ENCODE measurements around the gene ASAP2.

Gene ASAP2

DNA sequence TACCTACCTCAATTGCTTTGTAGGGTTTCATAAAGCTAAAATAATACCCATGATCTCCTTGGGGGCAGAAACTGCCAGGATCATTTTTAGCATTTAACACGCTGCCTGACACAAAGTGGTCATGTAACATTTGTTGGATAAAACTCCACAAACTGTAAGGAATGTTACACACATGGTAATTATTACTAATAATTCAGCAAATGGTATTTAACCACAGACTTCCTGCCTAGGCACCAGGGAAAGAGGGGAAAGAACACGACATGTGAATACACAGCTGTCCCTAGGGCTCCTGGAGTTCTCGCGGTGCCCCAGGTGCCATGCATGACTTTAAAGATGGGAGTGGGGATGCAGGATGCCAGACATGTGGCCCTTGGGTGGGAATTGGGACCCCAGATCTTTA is 43.5 kb downstream of the ASAP2 start:
- no peak overlapping the region for H3K9ac ChIP-seq (ENCODE audit: low read depth, low read length)
- H3K27ac ChIP-seq (ENCODE audit: low read length): no peak overlapping the region
- no peaks in the 10 kb centered on the region for H3K27me3 ChIP-seq (ENCODE audit: insufficient read depth, low read length)
- H3K4me1 ChIP-seq (ENCODE audit: insufficient read depth, low read length): peaks cover 7% of the 10 kb centered on the region; the same call in 1 of the 2 replicates
- no peak overlapping the region for H3K4me3 ChIP-seq (ENCODE audit: low read length)
- no peaks in the 10 kb centered on the region for H3K9me3 ChIP-seq (ENCODE audit: insufficient read depth, low read depth, low read length)
- H3K36me3 ChIP-seq (ENCODE audit: insufficient read depth, low read depth, low read length): no peaks in the 10 kb centered on the region

DNA sequence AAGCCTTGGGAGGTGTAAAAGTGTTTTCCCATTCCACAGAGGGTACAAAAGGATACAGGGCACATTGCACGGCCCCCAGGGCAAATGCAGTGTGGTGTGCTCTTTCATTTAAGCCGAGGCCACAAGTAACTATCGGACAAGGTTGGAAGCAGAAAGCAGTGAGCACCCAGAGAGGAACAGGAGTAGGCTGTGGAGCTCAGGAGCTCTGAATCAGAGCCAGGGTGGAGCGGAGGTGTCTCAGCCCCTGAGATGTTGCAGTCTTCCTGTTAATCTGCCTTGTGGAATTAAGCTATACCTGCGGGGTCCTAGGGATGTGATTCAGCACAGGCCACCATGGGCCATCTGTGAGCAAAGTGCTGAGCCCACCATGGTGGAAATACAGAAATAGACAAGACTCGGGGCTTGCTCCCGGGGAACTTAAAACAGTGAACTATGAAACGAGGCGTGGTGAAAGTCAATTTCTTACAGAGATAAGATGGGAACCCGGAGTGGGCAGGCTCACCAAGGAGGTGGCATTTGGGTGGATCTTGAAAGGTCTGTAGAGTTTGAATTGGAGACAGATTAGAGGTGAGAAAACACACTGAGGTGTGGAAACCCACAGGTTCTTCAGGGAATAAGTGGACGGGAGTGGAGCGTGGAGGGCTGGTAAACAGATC is 44.0 kb downstream of the ASAP2 start:
- peaks cover 2% of the 10 kb centered on the region; the same call in 1 of the 2 replicates for H3K4me1 ChIP-seq (ENCODE audit: insufficient read depth, low read length)

DNA sequence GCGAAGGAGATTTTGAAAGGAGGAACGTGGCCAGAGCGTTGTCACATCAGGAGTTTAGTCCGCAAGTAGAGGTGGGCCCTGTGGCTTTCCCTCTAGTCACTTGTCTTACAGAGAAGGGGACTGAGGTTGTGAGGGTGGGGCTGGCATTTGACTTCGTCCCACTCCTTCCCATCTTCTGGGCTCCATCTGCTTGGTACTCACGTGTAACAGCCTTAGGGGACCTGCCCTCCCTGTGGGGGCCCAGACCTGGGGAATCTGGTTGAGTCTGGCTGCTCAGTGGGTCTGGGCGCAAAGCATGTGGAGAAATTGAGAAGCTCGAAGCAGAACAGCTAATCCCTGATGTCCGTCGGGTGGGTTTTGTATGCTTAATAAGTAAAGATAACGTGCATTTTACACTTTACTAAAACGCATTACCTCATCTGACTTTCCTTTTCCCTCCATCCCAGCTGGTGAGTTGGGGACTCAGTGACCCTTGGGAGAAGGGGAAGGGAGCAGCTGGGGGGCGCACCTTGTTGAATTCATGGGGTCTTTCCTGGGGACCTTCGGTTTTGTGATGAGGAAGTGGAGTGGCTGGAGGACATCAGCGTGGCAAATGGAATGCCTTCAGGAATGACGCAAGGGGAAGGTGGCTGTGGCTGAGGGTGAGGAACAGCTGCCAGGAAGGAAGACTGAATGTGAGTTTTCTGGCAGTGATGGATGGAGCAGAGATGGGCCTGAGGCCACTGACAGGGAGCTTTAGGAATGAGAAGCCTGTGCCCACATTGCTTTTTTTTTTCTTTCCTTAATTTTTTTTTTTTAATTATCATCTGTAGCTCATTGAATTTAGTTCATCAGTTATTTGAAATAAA is 44.8 kb downstream of the ASAP2 start:
- H3K4me3 ChIP-seq (ENCODE audit: low read length): no peak overlapping the region
- no peak overlapping the region for H3K27ac ChIP-seq (ENCODE audit: low read length)

More for the DNA sequence above, 44.0 kb downstream of the ASAP2 start:
- Histone ChIP-seq H3K9me3 (ENCODE audit: insufficient read depth, low read depth, low read length) (no peaks in the 10 kb centered on the region), H3K27ac (ENCODE audit: low read length) (no peak overlapping the region), H3K4me3 (ENCODE audit: low read length) (no peak overlapping the region), H3K9ac (ENCODE audit: low read depth, low read length) (no peak overlapping the region), H3K36me3 (ENCODE audit: insufficient read depth, low read depth, low read length) (no peaks in the 10 kb centered on the region), H3K27me3 (ENCODE audit: insufficient read depth, low read length) (no peaks in the 10 kb centered on the region)

DNA sequence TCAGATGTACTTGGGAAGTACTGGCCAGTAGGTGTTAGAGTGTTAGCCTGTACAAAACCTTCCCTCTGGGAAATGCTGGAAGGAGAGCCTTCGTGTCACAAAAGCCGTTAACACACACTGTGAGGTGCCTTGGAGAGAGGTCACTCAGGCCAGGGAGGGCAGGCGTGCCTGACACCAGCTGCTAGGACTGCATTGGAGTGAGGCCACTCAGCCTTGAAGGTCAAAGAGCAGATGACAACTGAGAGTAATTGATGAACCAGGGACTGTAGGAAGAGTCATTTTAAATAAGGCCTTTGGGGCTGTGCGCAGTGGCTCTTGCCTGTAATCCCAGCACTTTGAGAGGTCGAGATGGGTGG is 45.4 kb downstream of the ASAP2 start:
- H3K27ac ChIP-seq (ENCODE audit: low read length): no peak overlapping the region
- H3K27me3 ChIP-seq (ENCODE audit: insufficient read depth, low read length): no peaks in the 10 kb centered on the region
- H3K4me1 ChIP-seq (ENCODE audit: insufficient read depth, low read length): no peaks in the 10 kb centered on the region; the same call in 1 of the 2 replicates
- H3K9me3 ChIP-seq (ENCODE audit: insufficient read depth, low read depth, low read length): no peaks in the 10 kb centered on the region
- H3K4me3 ChIP-seq (ENCODE audit: low read length): no peak overlapping the region
- no peak overlapping the region for H3K9ac ChIP-seq (ENCODE audit: low read depth, low read length)
- H3K36me3 ChIP-seq (ENCODE audit: insufficient read depth, low read depth, low read length): no peaks in the 10 kb centered on the region

More for the DNA sequence above, 44.8 kb downstream of the ASAP2 start:
- H3K27me3 ChIP-seq (ENCODE audit: insufficient read depth, low read length): no peaks in the 10 kb centered on the region
- no peaks in the 10 kb centered on the region for H3K9me3 ChIP-seq (ENCODE audit: insufficient read depth, low read depth, low read length)
- no peaks in the 10 kb centered on the region; the same call in 1 of the 2 replicates for H3K4me1 ChIP-seq (ENCODE audit: insufficient read depth, low read length)
- H3K9ac ChIP-seq (ENCODE audit: low read depth, low read length): no peak overlapping the region
- no peaks in the 10 kb centered on the region for H3K36me3 ChIP-seq (ENCODE audit: insufficient read depth, low read depth, low read length)

DNA sequence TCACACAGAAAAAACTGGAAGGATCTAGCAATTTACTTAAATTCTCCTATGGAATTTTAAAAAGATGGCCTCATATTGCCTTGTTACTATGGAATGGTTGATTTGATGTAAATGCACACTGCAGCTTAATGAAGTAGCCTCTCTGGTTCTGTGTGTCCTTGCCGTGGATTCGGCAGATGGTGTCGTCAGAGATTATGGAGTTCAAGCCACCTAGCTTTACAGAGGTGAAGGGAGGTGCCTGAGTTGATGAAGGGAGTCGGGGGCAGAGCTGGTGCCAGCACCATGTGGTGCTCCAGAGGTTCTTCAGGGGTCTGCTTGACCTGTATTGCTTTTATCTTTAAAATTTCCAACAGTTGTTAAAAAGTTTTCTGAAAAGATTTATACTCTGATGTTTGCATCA is 48.8 kb downstream of the ASAP2 start:
- no peak overlapping the region for H3K4me3 ChIP-seq (ENCODE audit: low read length)
- no peaks in the 10 kb centered on the region; the same call in 1 of the 2 replicates for H3K4me1 ChIP-seq (ENCODE audit: insufficient read depth, low read length)
- H3K27me3 ChIP-seq (ENCODE audit: insufficient read depth, low read length): no peaks in the 10 kb centered on the region
- no peak overlapping the region for H3K27ac ChIP-seq (ENCODE audit: low read length)
- H3K36me3 ChIP-seq (ENCODE audit: insufficient read depth, low read depth, low read length): no peaks in the 10 kb centered on the region
- no peak overlapping the region for H3K9ac ChIP-seq (ENCODE audit: low read depth, low read length)
- no peaks in the 10 kb centered on the region for H3K9me3 ChIP-seq (ENCODE audit: insufficient read depth, low read depth, low read length)

DNA sequence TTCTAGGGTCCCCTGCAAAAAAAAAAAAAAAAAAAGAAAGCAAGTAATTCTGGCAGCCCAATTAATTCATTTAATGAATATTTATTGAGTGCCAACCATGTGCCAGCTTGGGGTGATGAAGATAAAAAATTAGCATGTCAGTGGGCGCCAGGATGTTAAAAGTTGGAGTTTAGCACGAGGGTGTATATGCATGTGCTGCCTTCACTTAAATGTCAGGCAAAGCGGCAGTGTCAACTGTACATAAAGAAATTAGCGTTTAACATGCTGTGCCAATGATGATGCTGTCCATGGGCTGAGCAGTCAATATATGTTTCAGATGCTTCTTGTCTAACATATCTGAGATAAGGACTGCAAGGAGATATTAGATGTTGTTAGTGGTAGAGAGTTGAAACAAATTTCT is 49.5 kb downstream of the ASAP2 start:
- H3K9me3 ChIP-seq (ENCODE audit: insufficient read depth, low read depth, low read length): no peaks in the 10 kb centered on the region
- H3K27ac ChIP-seq (ENCODE audit: low read length): no peak overlapping the region
- peaks cover 4% of the 10 kb centered on the region; the same call in 1 of the 2 replicates for H3K4me1 ChIP-seq (ENCODE audit: insufficient read depth, low read length)
- H3K9ac ChIP-seq (ENCODE audit: low read depth, low read length): no peak overlapping the region
- no peak overlapping the region for H3K4me3 ChIP-seq (ENCODE audit: low read length)
- no peaks in the 10 kb centered on the region for H3K27me3 ChIP-seq (ENCODE audit: insufficient read depth, low read length)
- no peaks in the 10 kb centered on the region for H3K36me3 ChIP-seq (ENCODE audit: insufficient read depth, low read depth, low read length)

DNA sequence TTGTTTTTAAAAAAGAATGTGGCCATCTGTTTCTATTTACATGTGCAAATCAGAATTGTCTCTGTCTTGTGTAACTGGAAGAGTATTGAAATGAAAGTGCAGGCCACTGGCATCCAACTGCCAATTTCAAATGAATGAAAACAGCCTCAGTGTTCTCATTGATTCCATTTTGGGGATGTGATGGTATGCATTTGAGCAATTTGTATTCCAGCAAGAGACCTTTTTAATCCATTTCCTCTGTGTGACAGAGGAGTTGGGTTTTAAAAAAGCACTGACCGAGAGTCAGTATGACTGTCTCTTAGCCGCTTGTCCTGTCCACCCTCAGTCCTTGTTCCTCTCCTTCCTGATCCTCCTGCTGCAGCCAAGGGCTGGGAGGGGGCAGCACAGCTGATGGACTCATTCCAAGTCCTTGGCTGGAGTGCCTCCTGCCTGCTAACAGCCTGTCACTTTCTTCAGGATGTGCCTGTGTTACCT is 50.0 kb downstream of the ASAP2 start:
- H3K9me3 ChIP-seq (ENCODE audit: insufficient read depth, low read depth, low read length): no peaks in the 10 kb centered on the region
- no peaks in the 10 kb centered on the region for H3K27me3 ChIP-seq (ENCODE audit: insufficient read depth, low read length)
- no peak overlapping the region for H3K9ac ChIP-seq (ENCODE audit: low read depth, low read length)
- H3K27ac ChIP-seq (ENCODE audit: low read length): no peak overlapping the region
- no peaks in the 10 kb centered on the region for H3K36me3 ChIP-seq (ENCODE audit: insufficient read depth, low read depth, low read length)
- no peak overlapping the region for H3K4me3 ChIP-seq (ENCODE audit: low read length)
- peaks cover 4% of the 10 kb centered on the region; the same call in 1 of the 2 replicates for H3K4me1 ChIP-seq (ENCODE audit: insufficient read depth, low read length)

DNA sequence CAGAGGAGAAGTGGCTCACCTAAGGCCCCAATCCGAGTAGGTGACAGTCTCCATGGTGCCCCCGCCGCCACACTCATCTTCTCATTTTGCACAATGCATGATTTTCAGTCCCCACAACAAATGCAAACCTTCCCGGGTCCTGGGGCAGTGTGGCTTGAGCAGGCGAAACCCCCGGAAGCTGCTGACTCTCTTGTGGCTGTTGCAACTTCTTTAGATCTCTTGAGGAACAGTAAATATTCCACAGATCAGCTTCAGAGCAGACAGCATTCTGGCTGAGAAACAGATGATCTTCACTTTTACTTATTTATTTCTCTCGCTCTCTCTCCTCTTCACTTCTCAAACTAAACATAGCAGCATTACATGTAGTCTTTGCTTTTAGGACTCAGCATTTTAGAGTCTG is 51.9 kb downstream of the ASAP2 start:
- no peaks in the 10 kb centered on the region for H3K27me3 ChIP-seq (ENCODE audit: insufficient read depth, low read length)
- no peak overlapping the region for H3K9ac ChIP-seq (ENCODE audit: low read depth, low read length)
- no peak overlapping the region for H3K27ac ChIP-seq (ENCODE audit: low read length)
- H3K4me3 ChIP-seq (ENCODE audit: low read length): no peak overlapping the region
- no peaks in the 10 kb centered on the region for H3K9me3 ChIP-seq (ENCODE audit: insufficient read depth, low read depth, low read length)
- peaks cover 4% of the 10 kb centered on the region; the same call in 1 of the 2 replicates for H3K4me1 ChIP-seq (ENCODE audit: insufficient read depth, low read length)
- H3K36me3 ChIP-seq (ENCODE audit: insufficient read depth, low read depth, low read length): no peaks in the 10 kb centered on the region

DNA sequence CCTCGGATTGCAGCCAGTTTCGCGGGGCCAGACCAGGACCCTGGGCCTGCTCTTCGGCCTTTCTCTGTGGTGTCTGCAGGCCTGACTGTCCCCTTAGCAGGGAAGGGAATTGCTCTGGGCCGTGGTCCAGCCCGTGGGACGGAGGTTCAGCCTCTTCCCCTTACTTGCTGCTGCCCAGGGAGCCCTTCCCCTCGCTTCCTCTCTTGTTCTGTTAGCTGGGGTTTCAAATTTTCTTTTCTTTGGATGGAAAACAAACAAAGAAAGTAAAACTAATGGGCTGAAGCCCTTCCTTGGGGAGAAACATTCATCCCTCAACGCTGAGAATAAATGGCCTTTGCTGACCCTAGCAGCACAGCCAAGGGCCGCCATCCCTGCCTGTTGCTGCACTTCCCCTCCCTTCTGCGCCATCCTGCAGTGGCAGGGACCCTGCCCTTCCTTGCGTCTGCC is 52.4 kb downstream of the ASAP2 start:
- Histone ChIP-seq H3K4me3 (ENCODE audit: low read length) (no peak overlapping the region), H3K36me3 (ENCODE audit: insufficient read depth, low read depth, low read length) (no peaks in the 10 kb centered on the region), H3K9ac (ENCODE audit: low read depth, low read length) (no peak overlapping the region), H3K9me3 (ENCODE audit: insufficient read depth, low read depth, low read length) (no peaks in the 10 kb centered on the region), H3K27ac (ENCODE audit: low read length) (no peak overlapping the region), H3K27me3 (ENCODE audit: insufficient read depth, low read length) (no peaks in the 10 kb centered on the region), H3K4me1 (ENCODE audit: insufficient read depth, low read length) (peaks cover 4% of the 10 kb centered on the region; the same call in 1 of the 2 replicates)

DNA sequence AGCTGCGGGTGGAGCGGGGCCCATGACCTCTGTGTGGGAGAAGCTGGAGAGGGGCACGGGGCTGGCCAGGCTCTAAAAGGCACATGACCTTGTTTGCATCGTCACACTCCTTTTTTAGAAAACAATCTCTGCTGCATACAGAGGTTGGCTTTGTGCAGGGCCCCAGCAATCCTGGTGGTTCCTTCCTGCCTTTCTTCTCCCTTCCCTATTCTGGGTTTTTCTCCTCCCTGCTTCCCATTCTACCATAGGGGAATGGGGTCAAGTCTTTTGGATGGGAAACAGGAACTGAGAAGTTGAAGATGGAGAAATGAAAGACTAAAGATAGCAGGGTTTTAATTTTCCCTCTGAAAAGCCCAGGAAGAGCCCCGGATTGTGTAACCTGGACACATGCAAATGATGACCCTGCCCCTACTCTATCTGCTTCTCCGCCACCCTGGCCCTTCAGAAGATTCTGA is 53.9 kb downstream of the ASAP2 start:
- H3K9me3 ChIP-seq (ENCODE audit: insufficient read depth, low read depth, low read length): no peaks in the 10 kb centered on the region
- no peak overlapping the region for H3K27ac ChIP-seq (ENCODE audit: low read length)
- peaks cover 4% of the 10 kb centered on the region; the same call in 1 of the 2 replicates for H3K4me1 ChIP-seq (ENCODE audit: insufficient read depth, low read length)
- H3K4me3 ChIP-seq (ENCODE audit: low read length): no peak overlapping the region
- no peaks in the 10 kb centered on the region for H3K36me3 ChIP-seq (ENCODE audit: insufficient read depth, low read depth, low read length)
- no peak overlapping the region for H3K9ac ChIP-seq (ENCODE audit: low read depth, low read length)
- H3K27me3 ChIP-seq (ENCODE audit: insufficient read depth, low read length): no peaks in the 10 kb centered on the region

DNA sequence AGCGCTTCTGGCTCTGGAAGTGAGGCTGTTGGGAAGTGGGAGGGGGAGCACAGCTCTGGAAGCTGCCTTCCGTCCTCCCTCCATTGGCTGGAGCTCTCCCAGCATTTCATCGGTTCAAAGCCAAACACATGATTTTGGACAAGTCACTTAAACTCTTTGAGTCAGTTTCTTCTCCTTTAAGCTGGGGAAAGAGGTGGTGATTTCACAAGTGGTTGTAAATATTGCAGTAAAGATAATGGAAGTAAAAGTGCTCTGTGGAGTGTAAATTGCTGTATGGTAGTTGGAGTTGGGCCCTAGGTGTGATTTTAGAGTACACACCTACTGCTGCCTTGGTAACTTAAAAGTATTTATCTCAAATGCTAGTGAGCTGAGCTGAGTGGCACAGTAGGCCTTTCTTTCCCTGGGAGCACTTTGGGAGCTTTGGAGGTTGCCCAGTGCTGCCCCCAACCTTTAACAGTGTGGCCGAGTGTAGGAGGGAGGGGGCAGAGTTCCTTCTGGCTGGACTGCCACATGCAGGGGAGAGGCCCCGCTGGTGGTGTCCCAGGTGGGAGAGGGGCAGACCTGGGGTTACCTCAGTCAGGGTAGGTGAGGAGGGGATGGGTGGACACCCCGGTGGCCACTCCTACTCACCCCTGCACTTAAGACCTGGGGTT is 54.7 kb downstream of the ASAP2 start:
- Histone ChIP-seq H3K27me3 (ENCODE audit: insufficient read depth, low read length) (no peaks in the 10 kb centered on the region), H3K27ac (ENCODE audit: low read length) (no peak overlapping the region), H3K36me3 (ENCODE audit: insufficient read depth, low read depth, low read length) (no peaks in the 10 kb centered on the region), H3K4me3 (ENCODE audit: low read length) (no peak overlapping the region), H3K9ac (ENCODE audit: low read depth, low read length) (0 out of 2 replicates have a peak overlapping the region, but pooled peaks have one; percentile 12), H3K4me1 (ENCODE audit: insufficient read depth, low read length) (peaks cover 4% of the 10 kb centered on the region; the same call in 1 of the 2 replicates), H3K9me3 (ENCODE audit: insufficient read depth, low read depth, low read length) (no peaks in the 10 kb centered on the region)
